22Rv1 (cell line): ENCODE measurements around the gene CLIC3.

Experiments used
- CTCF ChIP-seq: fragments of 450-650 bp; IDR thresholded peaks from 2 replicates; pipeline ENCODE4 v1.5.1; 2017; ENCODE audit warnings: mild to moderate bottlenecking
- ZFX ChIP-seq: fragments of 450-650 bp; IDR thresholded peaks from 2 replicates; pipeline ENCODE4 v1.6.1; 2017; ENCODE audit warnings: antibody characterized with exemption, borderline replicate concordance

GRCh38 chr9:136965771-136966484 is 30.4 kb downstream of the CLIC3 start:
- TF ChIP-seq CTCF (no peak), ZFX (no peak)
